HepG2 (cell line): ENCODE results near the gene TTYH1. TPM values are rescaled to one million over a fixed set of nuclear protein-coding genes. Genes with fewer than 3 reads are reported as not detected.

Source experiments
- JDP2 ChIP-seq: sonication (generic); formaldehyde crosslinking; IDR thresholded peaks from 2 replicates; pipeline ENCODE4 v1.8.1; 2022; ENCODE audit warnings: missing genetic modification reagents, borderline replicate concordance
- MTA3 ChIP-seq: sonication (generic); formaldehyde crosslinking; IDR thresholded peaks from 2 replicates; pipeline ENCODE4 v1.4.0; 2020; ENCODE audit warnings: missing genetic modification reagents
- PAXIP1 ChIP-seq: sonication (generic); formaldehyde crosslinking; conservative IDR thresholded peaks from 2 replicates; pipeline ENCODE4 v1.4.0; 2020; ENCODE audit warnings: mild to moderate bottlenecking, missing genetic modification reagents, moderate library complexity
- SAP130 ChIP-seq: IDR thresholded peaks from 2 replicates; pipeline ENCODE4 v1.6.1; 2016; ENCODE audit warnings: low read depth
- SMAD3 ChIP-seq: sonication (generic); formaldehyde crosslinking; IDR thresholded peaks from 2 replicates; pipeline ENCODE4 v1.4.0; 2020; ENCODE audit warnings: missing genetic modification reagents
- TCF12 ChIP-seq, 2 experiments: fragments of 450-650 bp in 1 of 2; sonication (generic) in 1 of 2; formaldehyde crosslinking in 1 of 2; IDR thresholded peaks; 2 replicates each; pipeline versions ENCODE4 v1.6.1 to v1.8.0; 2017 to 2022; ENCODE audit warnings: antibody characterized with exemption in 1 of 2, mild to moderate bottlenecking in 1 of 2, missing genetic modification reagents in 1 of 2, moderate library complexity in 1 of 2
- ZBED4 ChIP-seq: sonication (generic); formaldehyde crosslinking; IDR thresholded peaks from 2 replicates; pipeline ENCODE4 v1.4.0; 2020; ENCODE audit warnings: missing genetic modification reagents, borderline replicate concordance
- ZBTB2 ChIP-seq: sonication (generic); formaldehyde crosslinking; IDR thresholded peaks from 2 replicates; pipeline ENCODE4 v1.8.0; 2022; ENCODE audit warnings: low read depth, missing genetic modification reagents
- ZEB1 ChIP-seq: IDR thresholded peaks from 2 replicates; pipeline ENCODE4 v1.6.1; 2012; ENCODE audit warnings: mild to moderate bottlenecking, low read depth, inconsistent platforms; ENCODE audit not compliant: insufficient replicate concordance
- polyA plus RNA-seq, 8 experiments: library from polyadenylated mRNA; depleted of rRNA in 3 of 8; stranded (reverse) in 7 of 8; unstranded in 1 of 8; fragments of >200 nt; fragmentation: Illumina TruSeq in 4 of 8; extraction: Trizol in 4 of 8; gene quantifications; 2 replicates each; pipeline versions ENCODE4 v1.2.1 to v1.2.3, GENCODE V29; 2011 to 2016; ENCODE audit warnings: low read depth in 4 of 8, missing spikeins in 1 of 8, mixed read lengths in 1 of 8; ENCODE audit not compliant: insufficient read depth in 1 of 8
- total RNA-seq, 5 experiments: library from RNA; depleted of rRNA; stranded (reverse); fragments of >200 nt; fragmentation: Illumina TruSeq; extraction: Trizol; gene quantifications; 2 replicates each; pipeline ENCODE4 v1.2.3, GENCODE V29; 2016; ENCODE audit warnings: low read depth in 1 of 5
- TF ChIP-seq, protein P1 (sequence below): sonication (generic); formaldehyde crosslinking; IDR thresholded peaks from 2 replicates; pipeline ENCODE4 v1.5.0; 2020; ENCODE audit warnings: missing genetic modification reagents
- TF ChIP-seq, protein P2 (sequence below): sonication (generic); formaldehyde crosslinking; IDR thresholded peaks from 2 replicates; pipeline ENCODE4 v1.4.0; 2020; ENCODE audit warnings: mild to moderate bottlenecking, missing genetic modification reagents
- TF ChIP-seq, protein P3 (sequence below): sonication (generic); formaldehyde crosslinking; conservative IDR thresholded peaks from 2 replicates; pipeline ENCODE4 v1.8.1; 2023; ENCODE audit warnings: missing genetic modification reagents

Gene TTYH1
- total and polyA plus RNA-seq, 2 of the 13 experiments (the other 11 are each of a cell fraction or from before 2014, with no cell fraction given): 6.9 to 19.9 TPM

DNA sequence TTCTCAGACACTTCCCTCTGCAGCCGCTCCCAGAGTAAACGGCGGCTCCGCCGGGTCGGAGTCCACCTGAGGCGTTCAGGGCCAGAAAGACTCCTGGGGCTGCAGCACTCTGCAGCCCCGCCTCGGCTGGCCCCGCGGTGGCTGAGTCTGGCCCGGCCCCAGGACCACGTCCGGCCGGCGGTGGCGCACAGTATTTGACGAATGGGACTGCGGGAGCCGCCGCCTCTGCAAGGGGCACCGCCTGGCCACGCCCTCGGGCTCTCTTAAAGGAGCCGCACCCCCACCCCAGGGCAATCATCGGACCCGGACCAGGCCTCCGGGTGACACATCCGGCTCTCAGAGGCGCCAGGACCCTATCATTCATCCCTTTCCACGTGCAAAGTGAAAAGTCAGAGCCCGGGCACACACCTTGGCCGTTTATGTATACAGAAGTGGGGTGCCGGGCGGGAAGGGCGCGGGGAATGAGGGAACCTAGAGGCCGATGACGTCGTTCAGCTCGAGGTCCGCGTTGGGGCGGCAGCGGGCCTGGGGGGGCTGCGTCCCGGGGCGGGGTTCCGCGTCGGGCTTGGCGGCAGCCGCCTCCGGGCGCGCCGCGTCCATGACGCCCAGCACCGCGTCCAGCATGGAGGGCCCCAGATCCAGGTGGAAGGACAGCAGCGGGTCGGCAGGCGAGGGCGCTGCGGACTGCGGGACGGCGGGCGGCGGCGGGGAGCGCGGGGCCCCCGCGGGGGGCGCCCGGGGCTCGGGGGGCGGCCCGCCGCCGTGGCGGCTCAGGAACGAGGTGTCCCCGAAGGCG, 49.6 kb downstream of the TTYH1 start (continued):
- TF ChIP-seq ZBED4 (CRISPR knock-in tag) (peak; percentile 32; the same call in 1 of the 2 replicates), ZBTB2 (0 out of 2 replicates have a peak, but pooled peaks have one; percentile 30), PAXIP1 (CRISPR knock-in tag) (peak; percentile 74), SMAD3 (CRISPR knock-in tag) (no peak), SAP130 (CRISPR knock-in tag) (peak; percentile 72), JDP2 (CRISPR knock-in tag) (no peak), ZEB1 (no peak), TCF12 (IDR thresholded peaks at IDR 0.05) (no peak), TCF12 (CRISPR knock-in tag; IDR thresholded peaks at IDR 0.05) (no peak), MTA3 (no peak)
- TF ChIP-seq, protein P1, sequence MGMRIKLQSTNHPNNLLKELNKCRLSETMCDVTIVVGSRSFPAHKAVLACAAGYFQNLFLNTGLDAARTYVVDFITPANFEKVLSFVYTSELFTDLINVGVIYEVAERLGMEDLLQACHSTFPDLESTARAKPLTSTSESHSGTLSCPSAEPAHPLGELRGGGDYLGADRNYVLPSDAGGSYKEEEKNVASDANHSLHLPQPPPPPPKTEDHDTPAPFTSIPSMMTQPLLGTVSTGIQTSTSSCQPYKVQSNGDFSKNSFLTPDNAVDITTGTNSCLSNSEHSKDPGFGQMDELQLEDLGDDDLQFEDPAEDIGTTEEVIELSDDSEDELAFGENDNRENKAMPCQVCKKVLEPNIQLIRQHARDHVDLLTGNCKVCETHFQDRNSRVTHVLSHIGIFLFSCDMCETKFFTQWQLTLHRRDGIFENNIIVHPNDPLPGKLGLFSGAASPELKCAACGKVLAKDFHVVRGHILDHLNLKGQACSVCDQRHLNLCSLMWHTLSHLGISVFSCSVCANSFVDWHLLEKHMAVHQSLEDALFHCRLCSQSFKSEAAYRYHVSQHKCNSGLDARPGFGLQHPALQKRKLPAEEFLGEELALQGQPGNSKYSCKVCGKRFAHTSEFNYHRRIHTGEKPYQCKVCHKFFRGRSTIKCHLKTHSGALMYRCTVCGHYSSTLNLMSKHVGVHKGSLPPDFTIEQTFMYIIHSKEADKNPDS (CRISPR knock-in tag): no peak
- TF ChIP-seq, protein P2, sequence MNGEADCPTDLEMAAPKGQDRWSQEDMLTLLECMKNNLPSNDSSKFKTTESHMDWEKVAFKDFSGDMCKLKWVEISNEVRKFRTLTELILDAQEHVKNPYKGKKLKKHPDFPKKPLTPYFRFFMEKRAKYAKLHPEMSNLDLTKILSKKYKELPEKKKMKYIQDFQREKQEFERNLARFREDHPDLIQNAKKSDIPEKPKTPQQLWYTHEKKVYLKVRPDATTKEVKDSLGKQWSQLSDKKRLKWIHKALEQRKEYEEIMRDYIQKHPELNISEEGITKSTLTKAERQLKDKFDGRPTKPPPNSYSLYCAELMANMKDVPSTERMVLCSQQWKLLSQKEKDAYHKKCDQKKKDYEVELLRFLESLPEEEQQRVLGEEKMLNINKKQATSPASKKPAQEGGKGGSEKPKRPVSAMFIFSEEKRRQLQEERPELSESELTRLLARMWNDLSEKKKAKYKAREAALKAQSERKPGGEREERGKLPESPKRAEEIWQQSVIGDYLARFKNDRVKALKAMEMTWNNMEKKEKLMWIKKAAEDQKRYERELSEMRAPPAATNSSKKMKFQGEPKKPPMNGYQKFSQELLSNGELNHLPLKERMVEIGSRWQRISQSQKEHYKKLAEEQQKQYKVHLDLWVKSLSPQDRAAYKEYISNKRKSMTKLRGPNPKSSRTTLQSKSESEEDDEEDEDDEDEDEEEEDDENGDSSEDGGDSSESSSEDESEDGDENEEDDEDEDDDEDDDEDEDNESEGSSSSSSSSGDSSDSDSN (CRISPR knock-in tag): peak; percentile 94
- TF ChIP-seq, protein P3, sequence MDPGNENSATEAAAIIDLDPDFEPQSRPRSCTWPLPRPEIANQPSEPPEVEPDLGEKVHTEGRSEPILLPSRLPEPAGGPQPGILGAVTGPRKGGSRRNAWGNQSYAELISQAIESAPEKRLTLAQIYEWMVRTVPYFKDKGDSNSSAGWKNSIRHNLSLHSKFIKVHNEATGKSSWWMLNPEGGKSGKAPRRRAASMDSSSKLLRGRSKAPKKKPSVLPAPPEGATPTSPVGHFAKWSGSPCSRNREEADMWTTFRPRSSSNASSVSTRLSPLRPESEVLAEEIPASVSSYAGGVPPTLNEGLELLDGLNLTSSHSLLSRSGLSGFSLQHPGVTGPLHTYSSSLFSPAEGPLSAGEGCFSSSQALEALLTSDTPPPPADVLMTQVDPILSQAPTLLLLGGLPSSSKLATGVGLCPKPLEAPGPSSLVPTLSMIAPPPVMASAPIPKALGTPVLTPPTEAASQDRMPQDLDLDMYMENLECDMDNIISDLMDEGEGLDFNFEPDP (CRISPR knock-in tag): no peak
